HG03575 (cell line): Measurements from ENCODE around the gene SETD1B.
"Not testable (repeated sequence)": the region's sequence is repeated elsewhere in the genome, so short reads cannot be mapped to it uniquely, and the experiment has no call there.

Source experiments
- ATAC-seq: cut with Tn5 transposase; IDR thresholded peaks from one replicate; pipeline ENCODE4 v1.9.1; 2021; ENCODE audit not compliant: unreplicated experiment, insufficient number of reproducible peaks, low FRiP score; ENCODE audit errors: extremely low read depth

Gene SETD1B

DNA sequence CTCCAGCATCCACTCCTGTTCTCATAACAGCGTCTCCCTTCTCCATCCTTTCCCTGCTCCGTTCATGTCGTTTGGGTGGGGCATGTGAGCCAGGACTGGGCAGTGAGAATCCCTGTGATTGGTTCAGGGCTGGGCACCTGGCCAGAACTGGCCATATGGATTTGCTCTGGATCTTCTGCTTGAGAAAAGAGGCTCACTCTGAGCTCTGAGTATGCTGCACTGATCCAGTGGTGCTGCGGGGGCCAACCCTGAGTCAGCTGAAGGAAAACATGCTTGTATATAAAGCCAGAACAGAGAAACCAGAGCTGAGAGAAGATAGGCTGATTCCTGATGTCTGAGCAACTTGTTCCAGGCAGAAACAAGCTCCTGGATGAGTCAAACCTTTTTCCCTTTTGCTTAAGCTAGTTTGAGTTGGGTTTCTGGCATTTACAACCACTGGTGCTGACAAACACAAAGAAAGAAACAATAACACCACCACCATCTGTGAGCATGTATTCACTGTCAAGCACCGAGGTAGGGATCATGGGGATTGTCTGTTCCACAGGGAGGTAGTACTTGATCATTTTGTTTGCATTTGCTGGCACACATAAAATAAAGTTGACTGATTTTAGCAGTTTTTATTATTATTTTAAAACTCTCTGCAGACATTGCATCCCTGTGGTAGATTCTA is 68.9 kb downstream of the SETD1B start:
- no peak for ATAC-seq

GRCh38 chr12:121873216-121873569 is 69.4 kb downstream of the SETD1B start:
- no peak for ATAC-seq

DNA sequence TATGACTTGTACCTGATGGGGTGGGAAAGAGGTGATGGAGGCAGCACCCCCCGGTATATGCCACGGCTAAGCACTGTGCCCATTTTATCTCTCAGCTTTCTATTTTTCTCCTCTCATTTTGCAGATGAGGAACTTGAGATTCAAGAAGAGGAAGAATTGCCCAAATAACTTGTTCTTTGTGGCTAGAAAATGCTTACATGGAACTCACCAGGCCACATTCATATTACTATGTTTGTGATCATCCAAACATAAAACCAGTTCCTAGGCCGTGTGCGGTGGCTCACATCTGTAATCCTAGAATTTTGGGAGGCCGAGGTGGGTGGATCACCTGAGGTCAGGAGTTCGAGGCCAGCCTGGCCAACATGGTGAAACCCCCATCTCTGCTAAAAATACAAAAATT is 70.3 kb downstream of the SETD1B start:
- ATAC-seq = no peak

GRCh38 chr12:121875582-121875981 is 71.8 kb downstream of the SETD1B start:
- ATAC-seq = no peak

GRCh38 chr12:121876080-121876447 is 72.3 kb downstream of the SETD1B start:
- ATAC-seq = not testable (repeated sequence)
